Lower leg skin (tissue), 3 donors: ENCODE data around the gene CTNNA2.

Experiments
- CTCF ChIP-seq, 3 donors: fragments of 450-650 bp; IDR thresholded peaks; one replicate each; pipeline ENCODE4 v1.5.1; 2016; ENCODE audit warnings: antibody characterized with exemption in 3 of 3, mild to moderate bottlenecking in 3 of 3, moderate library complexity in 2 of 3
- POLR2A ChIP-seq, 2 donors: fragments of 450-650 bp; IDR thresholded peaks; one replicate each; pipeline ENCODE4 v1.6.1; 2016 to 2017; ENCODE audit warnings: antibody characterized with exemption in 2 of 2, mild to moderate bottlenecking in 1 of 2, moderate library complexity in 1 of 2

GRCh38 chr2:80531319-80531718 lies 1018.5 kb downstream of the CTNNA2 start:
- TF ChIP-seq CTCF (IDR thresholded peaks at IDR 0.05) (no peak), POLR2A (IDR thresholded peaks at IDR 0.05) (no peak)
